GM20000 (cell line): Measurements from ENCODE around the gene LEFTY1.
"Not testable (repeated sequence)": the region's sequence is repeated elsewhere in the genome, so short reads cannot be mapped to it uniquely, and the experiment has no call there.

ENCODE experiments used
- DNase-seq: peaks from one replicate; pipeline ENCODE4 v3.0.0; 2012; ENCODE audit warnings: low spot score
- CTCF ChIP-seq: IDR thresholded peaks from 2 replicates; pipeline ENCODE4 v1.5.1; 2012; ENCODE audit warnings: mild to moderate bottlenecking, control low read depth; ENCODE audit errors: extremely low read depth, missing control alignments

Gene LEFTY1

GRCh38 chr1:225930566-225930965 is 41.6 kb upstream of the LEFTY1 start:
- DNase-seq = no peak
- TF ChIP-seq CTCF = no peak

- not testable (repeated sequence) for DNase-seq
Measured at GRCh38 chr1:225929462-225929861, 40.5 kb upstream of the LEFTY1 start.

GRCh38 chr1:225928186-225929175 is 39.5 kb upstream of the LEFTY1 start:
- DNase-seq = no peak
- no peak for TF ChIP-seq CTCF

- TF ChIP-seq CTCF = no peak
- no peak for DNase-seq
Measured at GRCh38 chr1:225926551-225927113, 37.7 kb upstream of the LEFTY1 start.

- no peak for TF ChIP-seq CTCF
- DNase-seq = peak; percentile 100
Measured at GRCh38 chr1:225923692-225924555, 35.0 kb upstream of the LEFTY1 start, which contains the start of gene PYCR2. TSS of gene PYCR2 (minus strand) at chr1:225924250. CDS start at chr1:225924110, 140 bp downstream.

GRCh38 chr1:225923381-225923691 is 34.4 kb upstream of the LEFTY1 start:
- DNase-seq = no peak
- TF ChIP-seq CTCF = no peak

- TF ChIP-seq CTCF = no peak
- no peak for DNase-seq
Measured at GRCh38 chr1:225921734-225922709, 33.1 kb upstream of the LEFTY1 start.
